Keratinocyte (primary cell): Measurements from ENCODE around the gene ATF7IP. TPM values are rescaled to one million over a fixed set of nuclear protein-coding genes. Genes with fewer than 3 reads are reported as not detected.

Experiments
- DNase-seq: peaks from one replicate; pipeline ENCODE4 v3.0.0-alpha.2; 2011; ENCODE audit warnings: low read depth, missing footprints, low spot score
- FAIRE-seq: peaks from 2 replicates; lab custom pipeline; 2011; peaks lifted over from hg19 to GRCh38; lab: Jason Lieb, UNC
- H2AFZ ChIP-seq: 2 replicates; pipeline ENCODE4 v1.6.0; 2012; ENCODE audit warnings: low read length, control low read depth, inconsistent platforms; ENCODE audit not compliant: control insufficient read depth
- H3K27ac ChIP-seq: 2 replicates; pipeline ENCODE4 v1.5.1; 2011; ENCODE audit warnings: low read length; ENCODE audit not compliant: control insufficient read depth, insufficient read depth
- H3K27me3 ChIP-seq: 3 replicates; pipeline ENCODE4 v1.6.0; 2011; ENCODE audit warnings: low read length; ENCODE audit not compliant: control insufficient read depth, insufficient read depth; ENCODE audit errors: extremely low read depth
- H3K36me3 ChIP-seq, 2 experiments: 2 replicates in 1 of 2; 3 replicates in 1 of 2; pipeline ENCODE4 v1.5.1; 2011; ENCODE audit warnings: low read length in 2 of 2, mild to moderate bottlenecking in 1 of 2; ENCODE audit not compliant: control insufficient read depth in 2 of 2, insufficient read depth in 2 of 2; ENCODE audit errors: extremely low read depth in 1 of 2
- H3K4me1 ChIP-seq: 3 replicates; pipeline ENCODE4 v1.5.1; 2011; ENCODE audit warnings: low read length; ENCODE audit not compliant: control insufficient read depth, insufficient read depth; ENCODE audit errors: extremely low read depth
- H3K4me2 ChIP-seq: 3 replicates; pipeline ENCODE4 v1.6.0; 2011; ENCODE audit warnings: low read depth, low read length; ENCODE audit not compliant: control insufficient read depth, insufficient read depth; ENCODE audit errors: extremely low read depth
- H3K4me3 ChIP-seq, 3 experiments: fragments of 200-600 bp in 1 of 3; sonication (generic) in 1 of 3; 2 replicates in 2 of 3; 3 replicates in 1 of 3; pipeline ENCODE4 v1.5.1; 2011 to 2016; ENCODE audit warnings: low read length in 3 of 3, mild to moderate bottlenecking in 3 of 3, control low read depth in 2 of 3, inconsistent platforms in 1 of 3, low read depth in 1 of 3, mixed read lengths in 1 of 3, mixed run types in 1 of 3, moderate library complexity in 1 of 3; ENCODE audit not compliant: control insufficient read depth in 2 of 3, insufficient read depth in 2 of 3; ENCODE audit errors: extremely low read depth in 1 of 3
- H3K79me2 ChIP-seq: 2 replicates; pipeline ENCODE4 v1.6.0; 2012; ENCODE audit warnings: low read length; ENCODE audit not compliant: control insufficient read depth, insufficient read depth
- H3K9ac ChIP-seq: 3 replicates; pipeline ENCODE4 v1.6.0; 2011; ENCODE audit warnings: low read length; ENCODE audit not compliant: control insufficient read depth, insufficient read depth; ENCODE audit errors: extremely low read depth
- H3K9me1 ChIP-seq: 3 replicates; pipeline ENCODE4 v1.6.0; 2011; ENCODE audit warnings: low read length; ENCODE audit not compliant: control insufficient read depth, insufficient read depth; ENCODE audit errors: extremely low read depth
- H3K9me3 ChIP-seq: 2 replicates; pipeline ENCODE4 v1.5.1; 2012; ENCODE audit warnings: low read depth, low read length; ENCODE audit not compliant: control insufficient read depth
- H4K20me1 ChIP-seq: 3 replicates; pipeline ENCODE4 v1.6.0; 2011; ENCODE audit warnings: low read length; ENCODE audit not compliant: control insufficient read depth, insufficient read depth; ENCODE audit errors: extremely low read depth
- CTCF ChIP-seq, 3 experiments: IDR thresholded peaks in 1 of 3; conservative IDR thresholded peaks in 1 of 3; optimal IDR thresholded peaks in 1 of 3; 2 replicates in 2 of 3; 3 replicates in 1 of 3; pipeline versions ENCODE3 to v1.5.1; 2011; ENCODE audit warnings: low read length in 3 of 3, mild to moderate bottlenecking in 3 of 3, moderate library complexity in 2 of 3, control low read depth in 1 of 3, inconsistent platforms in 1 of 3; ENCODE audit not compliant: insufficient read depth in 2 of 3; ENCODE audit errors: extremely low read depth in 1 of 3
- EZH2 ChIP-seq: IDR thresholded peaks from one replicate; pipeline ENCODE4 v1.6.1; 2012; ENCODE audit warnings: inconsistent platforms, mild to moderate bottlenecking, low read length, moderate library complexity
- dilution Hi-C: fragments of 300-500 bp; cut with MboI; formaldehyde crosslinking; loops from one replicate; pipeline ENCODE4 v1.7.0; 2020; ENCODE audit warnings: low sequenced_read_pairs; ENCODE audit not compliant: extremely low pct_ligation_motif_present
- polyA plus RNA-seq, 5 experiments: library from polyadenylated mRNA; depleted of rRNA in 3 of 5; stranded (reverse) in 3 of 5; stranded (forward) in 1 of 5; unstranded in 1 of 5; fragments of >200 nt; gene quantifications; 1 replicate in 1 of 5; 2 replicates in 3 of 5; 3 replicates in 1 of 5; pipeline versions ENCODE4 v1.2.1 to v1.2.3, GENCODE V29; 2011 to 2012; ENCODE audit warnings: missing spikeins in 2 of 5, low read depth in 1 of 5, low replicate concordance in 1 of 5

The ATF7IP gene
- polyA plus RNA-seq, 1 donor (not counting 4 experiments of a cell fraction or from before 2014, with no cell fraction given): 16.3 TPM

GRCh38 chr12:14396071-14396470, 30.6 kb downstream of the ATF7IP start:
- dilution Hi-C loops: no loop called here
- TF ChIP-seq CTCF (optimal IDR thresholded peaks at IDR 0.05 in 1 of 3, IDR thresholded peaks at IDR 0.05 in 1 of 3, conservative IDR thresholded peaks at IDR 0.05 in 1 of 3; ENCODE audit: extremely low read depth in 1 of 3, insufficient read depth in 2 of 3, low read length in 3 of 3) (no peak), EZH2 (no peak)
- Histone ChIP-seq H3K4me3 (no peak overlapping the region), H4K20me1 (no peaks in the 10 kb centered on the region), H3K79me2 (peaks cover 67% of the 10 kb centered on the region), H3K27me3 (no peaks in the 10 kb centered on the region), H3K9me3 (no peaks in the 10 kb centered on the region), H3K36me3 (no peaks in the 10 kb centered on the region), H3K27ac (no peak overlapping the region), H3K4me1 (peaks cover 25% of the 10 kb centered on the region), H3K4me2 (no peak overlapping the region), H3K9ac (no peak overlapping the region), H2AFZ (no peak overlapping the region), H3K9me1 (no peaks in the 10 kb centered on the region)
- no peak for DNase-seq
- no peak for FAIRE-seq

GRCh38 chr12:14399871-14400270, 34.4 kb downstream of the ATF7IP start:
- Histone ChIP-seq H3K4me2 (peak overlapping the region; percentile 77), H3K9ac (no peak overlapping the region), H3K4me3 (peak overlapping the region in 2 of 3 experiments; percentile 18 to 22), H3K79me2 (peaks cover 85% of the 10 kb centered on the region), H3K9me1 (no peaks in the 10 kb centered on the region), H3K36me3 (no peaks in the 10 kb centered on the region), H3K27ac (peak overlapping the region; percentile 37), H3K9me3 (no peaks in the 10 kb centered on the region), H2AFZ (no peak overlapping the region), H3K4me1 (peaks cover 23% of the 10 kb centered on the region), H3K27me3 (no peaks in the 10 kb centered on the region), H4K20me1 (no peaks in the 10 kb centered on the region)
- peak; percentile 87 for FAIRE-seq
- no peak for DNase-seq
- TF ChIP-seq EZH2 (no peak), CTCF (optimal IDR thresholded peaks at IDR 0.05 in 1 of 3, IDR thresholded peaks at IDR 0.05 in 1 of 3, conservative IDR thresholded peaks at IDR 0.05 in 1 of 3; ENCODE audit: extremely low read depth in 1 of 3, insufficient read depth in 2 of 3, low read length in 3 of 3) (no peak)
- dilution Hi-C loops: no loop called here
